NCI-H1436 treated with DMSO at 0.1 percent for 48 hours (cell line): ENCODE results near the gene MLPH.

Source experiments
- DNase-seq: peaks from one replicate; lab custom pipeline; 2025; lab: John Stamatoyannopoulos, UW

MLPH gene

GRCh38 chr2:237486819-237487448, at the start of gene MLPH:
Gene MLPH (plus strand): TSS chr2:237487251. CDS start chr2:237493427, 6,176 bp downstream.
- DNase-seq: no peak

- no peak for DNase-seq
These were observed 49.5 kb upstream of the MLPH start for GRCh38 chr2:237437566-237437965.

- no peak for DNase-seq
These were observed 48.7 kb upstream of the MLPH start for GRCh38 chr2:237438080-237438940.

DNA sequence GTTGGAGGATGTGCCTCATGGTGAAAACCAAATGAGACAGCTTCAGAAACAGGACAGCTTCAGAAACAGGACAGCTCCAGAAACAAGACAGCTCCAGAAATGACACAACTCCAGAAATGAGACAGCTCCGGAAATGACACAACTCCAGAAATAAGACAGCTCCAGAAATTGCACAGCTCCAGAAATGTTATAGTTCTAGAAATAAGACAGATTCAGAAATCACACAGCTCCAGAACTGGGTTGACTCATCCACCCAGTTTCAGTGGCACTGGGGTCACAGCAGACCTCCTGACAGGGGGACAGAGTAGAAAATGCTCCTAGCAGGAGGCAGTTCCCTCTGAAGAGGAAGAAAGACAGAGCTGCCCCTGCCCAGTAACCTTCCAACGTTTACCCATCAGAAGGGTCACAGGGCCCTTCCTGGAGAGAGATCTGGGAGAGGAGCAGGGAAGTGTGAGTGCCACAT, 46.2 kb upstream of the MLPH start:
- no peak for DNase-seq

DNA sequence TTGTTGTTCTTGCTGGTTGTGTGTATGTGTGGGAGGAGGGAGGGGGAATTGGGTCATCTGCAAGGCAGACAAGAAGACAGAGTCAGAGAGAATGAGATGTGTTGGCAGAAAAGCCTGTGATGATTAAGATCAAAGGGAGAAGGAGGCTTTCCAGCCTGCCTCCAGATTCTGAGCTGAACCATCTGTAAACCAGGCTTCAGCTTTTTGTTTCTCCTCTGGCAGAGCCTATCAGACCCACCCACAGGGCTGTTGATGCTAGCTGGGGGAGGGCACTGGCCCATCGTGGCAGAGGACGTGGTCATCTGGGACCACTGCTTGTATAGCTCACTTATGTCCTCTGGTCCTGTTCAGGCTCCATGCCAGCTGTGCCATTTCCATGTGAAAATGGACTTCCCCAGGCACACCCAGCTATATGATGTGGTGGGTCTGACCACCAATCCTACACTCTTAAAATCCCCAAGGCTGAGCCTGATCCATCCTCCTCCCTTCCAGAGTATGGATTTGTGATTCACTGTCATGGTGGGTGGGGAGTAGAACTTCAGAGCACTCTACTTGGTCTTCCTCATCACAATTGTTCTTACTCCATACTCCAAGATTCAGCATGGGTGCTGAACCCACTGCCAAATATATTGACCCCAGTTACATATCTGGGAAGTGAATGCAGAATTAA, 45.3 kb upstream of the MLPH start:
- no peak for DNase-seq

- no peak for DNase-seq
These were observed 43.0 kb upstream of the MLPH start for GRCh38 chr2:237444071-237444470.

DNA sequence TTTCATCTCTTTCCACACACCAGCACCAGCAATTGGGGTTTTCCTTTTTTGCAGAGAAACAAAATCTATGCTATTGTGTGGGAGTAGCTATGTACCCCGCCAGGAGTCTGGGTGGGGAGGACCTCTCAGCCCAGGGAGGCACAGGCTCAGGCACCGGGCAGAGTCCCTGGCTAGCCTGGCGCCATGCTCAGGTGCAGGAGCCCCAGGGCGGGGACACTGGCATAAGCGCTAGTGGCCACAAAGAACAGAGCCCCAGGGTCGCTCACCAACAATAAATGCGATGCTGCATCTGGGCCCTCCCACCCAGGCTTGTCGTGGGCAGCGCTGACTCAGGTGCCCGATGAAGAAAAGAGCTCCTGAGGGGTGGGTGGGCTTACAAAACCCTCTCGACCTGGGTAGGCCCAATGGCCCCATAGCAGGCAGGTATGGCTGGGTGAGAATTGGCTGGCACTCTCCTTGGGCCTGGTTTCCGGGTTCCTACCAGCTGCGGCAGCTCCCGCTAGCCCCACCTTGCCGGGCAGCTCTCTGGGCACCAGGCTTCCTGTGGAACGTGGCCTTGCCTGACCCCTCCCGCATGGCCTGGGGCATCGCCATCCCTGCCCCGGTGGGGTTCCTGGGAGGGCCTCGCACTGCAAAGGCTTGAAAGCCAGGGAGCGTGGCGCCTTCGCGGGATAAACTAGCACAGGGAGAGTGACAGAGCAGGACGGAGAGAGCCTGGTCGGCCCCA, 41.3 kb upstream of the MLPH start:
- DNase-seq: no peak

DNA sequence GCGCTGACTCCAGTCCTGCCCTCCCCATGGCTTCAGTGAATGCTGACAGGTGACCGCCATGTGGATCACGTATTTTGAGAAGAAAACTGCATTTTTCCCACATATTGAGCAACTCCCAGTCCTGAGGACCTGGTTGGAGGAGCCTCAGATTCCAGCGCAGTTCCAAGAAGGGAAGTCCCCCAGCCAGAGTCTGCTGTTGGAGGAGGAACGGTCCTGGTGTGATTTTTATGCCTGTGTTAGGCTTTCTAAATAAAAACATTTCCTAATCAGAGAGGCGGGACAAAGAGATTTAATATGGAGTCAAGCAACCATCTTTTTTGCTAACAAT, 40.7 kb upstream of the MLPH start:
- DNase-seq: no peak

DNA sequence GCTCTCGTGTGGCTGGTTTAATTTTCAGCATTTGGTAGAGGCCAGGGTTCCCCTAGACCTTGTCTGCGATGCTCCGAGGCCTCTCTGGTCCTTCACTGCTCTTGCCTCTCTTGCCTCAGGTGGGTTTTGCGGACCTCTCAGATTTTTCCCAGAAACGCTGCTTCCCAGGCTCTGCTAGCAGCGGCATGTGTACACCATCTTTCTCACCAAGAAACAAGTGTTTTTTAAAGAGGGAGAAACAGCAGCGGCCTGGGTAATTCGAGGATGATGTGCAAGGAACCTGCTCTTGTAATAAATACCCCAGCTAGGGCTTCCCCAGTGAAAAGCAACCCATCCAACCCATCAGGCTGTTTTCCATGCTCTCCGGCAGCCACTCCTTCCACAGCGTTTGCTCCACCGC, 39.6 kb upstream of the MLPH start:
- no peak for DNase-seq

- no peak for DNase-seq
These were observed 38.9 kb upstream of the MLPH start for GRCh38 chr2:237448171-237448570.

DNA sequence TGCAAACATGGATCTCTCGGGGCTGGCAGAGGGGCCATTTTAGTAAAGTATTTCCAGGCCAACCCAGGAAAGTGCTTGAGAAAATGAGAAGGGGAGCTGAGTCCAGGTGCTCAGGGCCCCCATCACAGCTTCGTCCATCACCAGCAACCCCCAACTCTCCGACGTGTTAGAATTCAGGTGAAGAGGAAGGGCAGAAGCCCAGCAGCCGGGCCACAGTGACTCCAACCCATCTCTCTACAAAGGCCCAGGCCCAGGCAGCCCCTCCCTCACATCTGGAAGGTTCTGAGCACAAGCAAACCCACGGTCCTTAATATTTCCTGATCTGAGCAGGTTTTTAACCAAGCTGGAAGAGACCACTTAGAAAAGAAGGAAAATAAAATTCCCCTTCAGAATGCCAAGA, 38.4 kb upstream of the MLPH start:
- no peak for DNase-seq

DNA sequence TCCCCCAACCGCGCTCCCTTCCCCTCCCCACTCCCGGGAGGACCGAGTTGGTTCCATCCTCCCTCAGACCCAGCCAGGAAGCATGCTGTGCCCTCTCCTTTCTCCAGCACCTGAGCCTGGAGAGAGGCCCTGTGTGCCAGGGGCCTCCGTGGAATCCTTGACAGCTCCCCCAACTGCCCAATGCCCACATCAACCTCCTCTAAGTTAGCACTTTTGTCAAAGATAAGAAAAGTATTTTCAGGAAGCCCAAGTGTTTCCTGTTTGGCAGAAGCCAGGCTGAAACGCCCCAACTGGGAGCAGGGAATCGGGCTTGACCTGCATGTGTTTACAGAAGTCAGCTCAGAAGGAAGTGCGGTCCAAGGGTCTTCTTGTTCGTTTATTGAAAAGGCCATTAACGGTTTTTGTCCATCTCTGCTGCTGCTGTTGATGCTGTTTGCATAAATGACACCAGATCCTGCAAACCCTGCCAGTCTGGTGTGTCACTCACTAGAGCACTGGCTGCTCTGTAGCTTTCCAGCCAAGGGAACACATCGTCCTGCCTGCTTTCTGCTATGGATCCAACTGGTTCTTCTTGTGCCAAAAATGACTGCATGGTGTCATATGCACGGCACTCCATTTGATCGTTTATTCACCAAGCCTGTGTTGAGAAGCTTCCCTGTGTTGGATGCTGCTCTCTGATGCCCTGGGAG, 37.7 kb upstream of the MLPH start:
- no peak for DNase-seq

GRCh38 chr2:237450108-237450507, 36.9 kb upstream of the MLPH start:
- DNase-seq: no peak

DNA sequence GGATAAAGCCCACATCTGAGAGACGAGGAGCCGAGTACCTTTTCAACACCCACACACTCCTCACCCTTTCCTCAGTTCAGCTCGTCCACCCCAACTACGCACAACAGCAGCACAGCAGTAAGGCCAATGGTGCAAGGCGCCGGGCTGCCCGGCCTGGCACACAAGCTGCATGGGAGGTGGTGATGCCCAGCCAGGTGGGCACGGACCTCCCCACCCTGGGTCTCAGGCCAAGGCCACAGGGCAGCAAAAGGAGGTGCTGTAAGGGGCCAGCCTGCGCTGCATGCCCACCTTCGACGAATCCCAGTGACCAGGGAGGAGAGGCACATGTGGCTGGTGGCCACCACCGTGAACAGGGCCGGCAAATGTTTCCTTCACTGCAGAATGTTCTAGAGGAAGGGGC, 36.5 kb upstream of the MLPH start:
- DNase-seq: no peak

- DNase-seq: no peak
These were observed 35.2 kb upstream of the MLPH start for GRCh38 chr2:237451643-237452469.

GRCh38 chr2:237452861-237453260, 34.2 kb upstream of the MLPH start:
- no peak for DNase-seq

DNA sequence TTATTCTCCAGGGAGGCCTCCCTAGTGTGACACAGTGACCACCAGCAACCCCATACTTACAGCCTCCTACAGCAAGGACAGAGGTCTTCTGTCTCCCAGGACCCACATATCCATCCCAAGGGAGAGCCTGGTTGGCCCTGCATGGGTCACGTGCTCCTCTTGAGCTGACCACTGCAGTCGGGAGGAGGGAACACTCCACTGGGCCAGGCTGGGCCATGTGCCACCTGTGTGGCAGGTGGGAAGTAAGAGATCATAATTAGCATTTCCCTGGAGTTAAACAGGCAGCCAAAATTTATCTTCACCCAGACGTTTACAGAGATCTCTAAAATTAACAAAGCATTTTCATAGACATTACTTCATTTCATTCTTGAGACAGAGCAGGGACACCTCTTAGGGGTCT, 33.4 kb upstream of the MLPH start:
- no peak for DNase-seq

GRCh38 chr2:237455764-237456163, 31.3 kb upstream of the MLPH start:
- no peak for DNase-seq

DNA sequence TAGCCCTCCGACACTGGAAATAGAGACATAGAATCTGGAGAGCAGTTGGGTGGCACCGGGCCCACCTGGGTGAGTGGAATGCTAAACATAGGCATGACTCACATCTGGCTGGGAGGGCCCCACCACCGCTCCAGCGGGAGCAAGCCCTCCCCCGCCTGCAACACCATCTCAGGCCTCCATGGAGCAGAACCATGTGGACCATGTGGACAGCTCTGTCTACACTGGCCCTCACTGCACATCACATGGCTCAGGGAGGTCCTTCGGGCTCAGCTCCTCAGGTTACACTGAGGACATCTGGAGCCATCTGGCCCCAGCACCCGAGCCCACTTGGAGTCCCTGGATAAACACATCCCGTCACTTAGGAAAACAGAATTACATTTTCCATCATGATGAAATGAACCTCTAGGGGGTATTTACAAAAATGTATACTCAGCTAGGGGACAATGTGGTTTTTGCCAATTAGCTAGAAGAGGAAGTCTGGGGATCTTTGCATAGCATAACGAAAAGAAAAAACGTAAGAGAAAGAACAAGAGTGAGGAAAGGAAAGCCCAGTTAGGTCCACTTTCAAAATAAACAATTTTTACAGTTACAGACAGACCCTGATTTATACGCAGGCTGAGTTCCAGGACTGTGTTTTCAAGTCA, 30.7 kb upstream of the MLPH start:
- no peak for DNase-seq

GRCh38 chr2:237457388-237457941, 29.6 kb upstream of the MLPH start:
- DNase-seq: no peak
